Activated CD8-positive, alpha-beta memory T cell treated with anti-CD3 and anti-CD28 coated beads, Interleukin-2, amount 10 ng/mL, durations not matched to agents 7 days and 5 days (primary cell): ENCODE data around the gene MRPS10. TPM values are rescaled to one million over a fixed set of nuclear protein-coding genes. Genes with fewer than 3 reads are reported as not detected.
A peak's percentile ranks its signal among the peaks of the same experiment; 100 is the strongest.

Experiments
- ATAC-seq: fragments of 150-1000 bp; cut with Tn5 transposase; one replicate; pipeline ENCODE4 v1.10.0; 2021; ENCODE audit warnings: moderate library complexity
- CTCF ChIA-PET: fragments of 350-600 bp; sonication (Branson Sonifier 250); formaldehyde crosslinking; loops from one replicate; lab custom pipeline; 2021; ENCODE audit warnings: antibody characterized with exemption; lab: Charles Lee
- DNase-seq: peaks from one replicate; pipeline ENCODE4 v3.0.0-alpha.2; 2020
- H3K27ac Mint-ChIP-seq: one replicate; pipeline ENCODE4 v1.8.0; 2021; ENCODE audit warnings: mild to moderate bottlenecking, mixed read lengths
- H3K27me3 Mint-ChIP-seq: one replicate; pipeline ENCODE4 v1.8.0; 2021; ENCODE audit warnings: mixed read lengths
- H3K36me3 Mint-ChIP-seq: one replicate; pipeline ENCODE4 v1.8.0; 2021; ENCODE audit warnings: mild to moderate bottlenecking, mixed read lengths
- H3K4me1 Mint-ChIP-seq: one replicate; pipeline ENCODE4 v1.8.0; 2021; ENCODE audit warnings: mixed read lengths
- H3K4me3 Mint-ChIP-seq: one replicate; pipeline ENCODE4 v1.8.0; 2021; ENCODE audit warnings: mild to moderate bottlenecking, moderate library complexity, mixed read lengths
- H3K9me3 Mint-ChIP-seq: one replicate; pipeline ENCODE4 v1.8.0; 2022; ENCODE audit warnings: low read depth, mixed read lengths
- total RNA-seq, 2 experiments: library from RNA; stranded (reverse); gene quantifications; one replicate each; pipeline ENCODE4 v1.2.3, GENCODE V29; 2021

MRPS10 gene
- total RNA-seq, 2 experiments from 2014 or later: 28.8 to 36.5 TPM

DNA sequence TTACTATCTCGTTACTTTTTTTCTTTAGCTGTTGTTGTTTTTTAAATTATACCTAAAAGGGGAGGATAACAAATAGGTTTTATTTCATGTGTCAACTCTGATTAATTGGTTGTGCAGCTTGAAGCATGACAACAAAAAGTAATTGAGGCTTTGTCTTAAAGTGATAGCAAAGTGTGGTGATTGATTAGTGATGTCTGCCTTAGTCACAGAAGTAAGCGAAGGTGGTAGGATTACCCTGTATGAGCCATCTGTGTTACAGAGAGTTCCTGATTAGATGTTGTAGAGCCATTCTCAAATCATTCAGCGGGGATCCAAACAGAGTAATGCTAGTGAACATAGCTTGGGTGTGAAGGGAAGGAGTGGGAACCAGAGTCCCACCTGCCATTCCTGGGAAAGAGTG lies 14.4 kb upstream of the MRPS10 start:
- H3K27me3 Mint-ChIP-seq: no peaks in the 10 kb centered on the region
- no peaks in the 10 kb centered on the region for H3K4me1 Mint-ChIP-seq
- no peak for ATAC-seq
- H3K9me3 Mint-ChIP-seq: no peaks in the 10 kb centered on the region
- CTCF ChIA-PET: interaction anchor here (0.8 kb wide), 2 partner anchors 17 to 315 kb away, joined by 3 read pairs; no protein-coding TSS in a partner anchor
- no peak for DNase-seq
- H3K4me3 Mint-ChIP-seq: no peak overlapping the region
- H3K27ac Mint-ChIP-seq: no peak overlapping the region
- peaks cover 37% of the 10 kb centered on the region for H3K36me3 Mint-ChIP-seq

- Mint-ChIP-seq H3K4me1 (no peaks in the 10 kb centered on the region), H3K27ac (no peak overlapping the region), H3K9me3 (no peaks in the 10 kb centered on the region), H3K36me3 (peaks cover 29% of the 10 kb centered on the region), H3K4me3 (no peak overlapping the region), H3K27me3 (no peaks in the 10 kb centered on the region)
- no peak for ATAC-seq
- DNase-seq: peak; percentile 28
- CTCF ChIA-PET: interaction anchor here (0.7 to 1.7 kb wide), 4 partner anchors 14 to 317 kb away, joined by 3 to 4 read pairs (median 3); no protein-coding TSS in a partner anchor
Observed at GRCh38 chr6:42230345-42231321, 13.0 kb upstream of the MRPS10 start.

- Mint-ChIP-seq H3K9me3 (no peaks in the 10 kb centered on the region), H3K27me3 (no peaks in the 10 kb centered on the region), H3K4me1 (peaks cover 5% of the 10 kb centered on the region), H3K4me3 (no peak overlapping the region), H3K36me3 (peaks cover 25% of the 10 kb centered on the region), H3K27ac (no peak overlapping the region)
- ATAC-seq: no peak
- peak; percentile 14 for DNase-seq
- CTCF ChIA-PET: interaction anchor here (0.7 to 1.7 kb wide), 3 partner anchors 13 to 318 kb away, joined by 3 to 4 read pairs (median 3); no protein-coding TSS in a partner anchor
Observed at GRCh38 chr6:42229506-42230119, 12.0 kb upstream of the MRPS10 start.

DNA sequence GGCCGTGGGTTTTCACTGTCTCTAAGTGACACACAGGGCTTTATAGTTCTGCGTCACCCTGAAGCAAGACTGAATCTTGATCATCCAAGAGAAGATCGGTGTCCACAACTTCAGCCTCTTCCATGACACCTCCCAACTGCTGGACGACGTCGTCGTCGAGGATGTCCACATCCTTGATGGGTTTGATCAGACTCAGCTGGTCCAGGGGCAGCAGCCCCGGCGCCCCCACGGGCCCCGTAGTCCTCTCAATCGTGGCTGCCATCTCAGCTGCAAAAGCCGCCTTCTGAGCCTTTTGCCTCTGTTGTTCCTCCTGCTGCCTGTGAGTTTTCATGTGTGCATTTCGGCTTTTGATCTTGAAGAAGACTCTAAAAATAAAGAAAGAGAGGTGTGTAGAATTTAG lies 10.6 kb upstream of the MRPS10 start:
- CTCF ChIA-PET: no interaction called here
- Mint-ChIP-seq H3K27ac (no peak overlapping the region), H3K27me3 (no peaks in the 10 kb centered on the region), H3K9me3 (no peaks in the 10 kb centered on the region), H3K4me1 (peaks cover 11% of the 10 kb centered on the region), H3K4me3 (no peak overlapping the region), H3K36me3 (peaks cover 22% of the 10 kb centered on the region)
- DNase-seq (peak; percentile 34), ATAC-seq (no peak)

DNA sequence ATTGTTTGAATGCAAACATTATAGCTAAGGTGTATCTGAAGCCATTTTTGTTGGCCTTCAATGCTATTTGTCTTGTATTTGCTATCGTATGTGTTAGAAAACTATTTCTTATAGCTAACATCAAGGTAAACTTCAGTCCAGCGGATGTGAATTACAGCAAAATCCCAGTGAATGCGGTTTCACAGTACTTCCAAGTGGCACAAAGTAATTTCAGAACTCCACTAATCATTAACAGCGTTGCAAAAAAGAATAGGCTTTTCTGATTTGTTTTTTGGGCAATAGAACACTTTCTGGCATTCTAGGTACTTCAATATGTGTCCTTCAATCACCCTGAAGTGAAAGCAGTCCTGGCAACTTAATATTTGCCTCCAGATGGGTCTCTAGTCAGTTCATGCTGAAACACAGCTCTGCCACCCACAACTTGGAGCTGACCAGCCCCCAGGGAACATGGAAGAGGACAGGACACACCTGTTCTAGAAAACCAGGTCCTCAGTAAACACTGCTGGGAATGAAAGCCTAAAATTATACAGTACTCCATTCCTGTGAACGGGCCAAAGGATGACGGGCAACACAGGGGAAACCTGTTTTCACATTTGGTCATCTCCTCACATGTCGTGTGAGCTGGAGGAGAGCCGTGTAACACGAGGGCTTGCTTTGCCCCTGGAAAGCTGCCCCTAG lies 9.7 kb upstream of the MRPS10 start:
- CTCF ChIA-PET: interaction anchor here (1.0 to 1.1 kb wide), 2 partner anchors 13 to 320 kb away, joined by 4 read pairs; no protein-coding TSS in a partner anchor
- Mint-ChIP-seq H3K4me3 (no peak overlapping the region), H3K4me1 (peaks cover 11% of the 10 kb centered on the region), H3K9me3 (no peaks in the 10 kb centered on the region), H3K27me3 (no peaks in the 10 kb centered on the region), H3K36me3 (peaks cover 17% of the 10 kb centered on the region), H3K27ac (no peak overlapping the region)
- no peak for ATAC-seq
- peak; percentile 29 for DNase-seq

GRCh38 chr6:42226645-42227143 lies 9.0 kb upstream of the MRPS10 start:
- Mint-ChIP-seq H3K27me3 (no peaks in the 10 kb centered on the region), H3K4me1 (peaks cover 11% of the 10 kb centered on the region), H3K36me3 (peaks cover 12% of the 10 kb centered on the region), H3K27ac (no peak overlapping the region), H3K9me3 (no peaks in the 10 kb centered on the region), H3K4me3 (no peak overlapping the region)
- CTCF ChIA-PET: interaction anchor here (1.0 to 1.1 kb wide), 3 partner anchors 10 to 321 kb away, joined by 3 to 4 read pairs (median 4); partner anchors contain the start of gene MRPS10
- ATAC-seq (no peak), DNase-seq (peak; percentile 38)

DNA sequence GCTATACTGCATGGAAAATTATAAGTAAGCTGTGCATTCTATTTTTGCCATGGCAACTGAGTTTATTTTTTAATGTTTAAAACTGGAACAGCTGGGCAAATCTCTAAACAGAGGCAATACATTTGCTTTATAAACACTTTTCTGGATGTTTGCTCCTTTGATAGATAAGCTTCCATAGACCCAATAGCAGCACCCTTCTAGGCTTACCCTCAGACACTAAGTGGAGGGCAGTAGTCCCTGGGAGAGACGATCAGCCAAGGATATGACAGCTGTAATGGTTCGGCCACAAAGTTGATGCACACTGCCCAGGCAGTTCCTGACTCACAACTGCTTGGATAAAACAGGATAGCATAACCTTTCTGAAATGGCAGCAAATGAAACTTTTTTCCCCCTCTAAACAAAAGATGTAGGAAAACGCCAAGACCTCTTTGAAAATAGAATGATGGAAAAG lies 8.5 kb upstream of the MRPS10 start:
- Mint-ChIP-seq H3K9me3 (no peaks in the 10 kb centered on the region), H3K27ac (no peak overlapping the region), H3K27me3 (no peaks in the 10 kb centered on the region), H3K36me3 (peaks cover 12% of the 10 kb centered on the region), H3K4me1 (peaks cover 11% of the 10 kb centered on the region), H3K4me3 (no peak overlapping the region)
- DNase-seq (peak; percentile 7), ATAC-seq (no peak)
- CTCF ChIA-PET: interaction anchor here (1.1 kb wide), 1 partner anchor 9 kb away, joined by 3 read pairs; the partner anchor contains the start of gene MRPS10

- no peak overlapping the region for H3K27ac Mint-ChIP-seq
- H3K4me3 Mint-ChIP-seq: no peak overlapping the region
- ATAC-seq: no peak
- H3K4me1 Mint-ChIP-seq: peaks cover 11% of the 10 kb centered on the region
- no peak for DNase-seq
- H3K36me3 Mint-ChIP-seq: peaks cover 12% of the 10 kb centered on the region
- H3K27me3 Mint-ChIP-seq: no peaks in the 10 kb centered on the region
- CTCF ChIA-PET: interaction anchor here (0.8 to 1.0 kb wide), 2 partner anchors 10 to 322 kb away, joined by 3 to 4 read pairs; no protein-coding TSS in a partner anchor
- H3K9me3 Mint-ChIP-seq: no peaks in the 10 kb centered on the region
Observed at GRCh38 chr6:42225419-42225818, 7.8 kb upstream of the MRPS10 start.

- Mint-ChIP-seq H3K9me3 (no peaks in the 10 kb centered on the region), H3K27me3 (no peaks in the 10 kb centered on the region), H3K27ac (no peak overlapping the region), H3K4me3 (no peak overlapping the region), H3K36me3 (peaks cover 11% of the 10 kb centered on the region), H3K4me1 (peaks cover 11% of the 10 kb centered on the region)
- ATAC-seq (no peak), DNase-seq (no peak)
- CTCF ChIA-PET: interaction anchor here (0.8 to 1.1 kb wide), 3 partner anchors 10 to 323 kb away, joined by 3 to 4 read pairs (median 4); no protein-coding TSS in a partner anchor
Observed at GRCh38 chr6:42225029-42225339, 7.3 kb upstream of the MRPS10 start.

DNA sequence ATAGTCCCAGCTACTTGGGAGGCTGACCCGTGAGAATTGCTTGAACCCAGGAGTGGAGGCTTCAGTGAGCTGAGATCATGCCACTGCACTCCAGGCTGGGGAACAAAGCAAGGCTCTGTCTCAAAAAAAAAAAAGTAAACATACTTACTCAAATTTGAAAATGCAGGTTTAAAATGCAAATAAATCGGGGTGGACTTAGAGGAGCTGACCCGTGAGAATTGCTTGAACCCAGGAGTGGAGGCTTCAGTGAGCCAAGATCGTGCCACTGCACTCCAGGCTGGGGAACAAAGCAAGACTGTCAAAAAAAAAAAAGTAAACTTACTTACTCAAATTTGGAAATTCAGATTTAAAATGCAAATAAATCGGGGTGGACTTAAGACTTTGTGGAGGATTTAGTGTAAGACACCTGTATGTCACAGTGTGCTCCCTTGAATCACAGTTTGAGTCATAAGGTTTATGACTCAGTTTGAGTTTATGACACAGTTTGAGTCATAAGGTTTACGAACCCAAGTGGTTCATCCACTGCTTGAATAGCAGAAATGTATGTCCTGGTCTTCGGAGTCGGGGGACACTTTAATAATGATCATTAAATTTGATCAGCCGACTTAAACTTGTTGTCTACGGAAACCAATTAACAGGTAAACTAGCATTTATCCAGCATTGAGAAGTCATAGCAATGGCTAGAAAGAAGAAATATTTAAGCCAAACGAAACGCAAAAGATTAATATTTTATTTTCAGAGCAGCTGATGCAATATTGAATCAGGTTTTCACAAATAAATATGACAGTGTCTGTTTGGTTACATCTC lies 6.8 kb upstream of the MRPS10 start:
- CTCF ChIA-PET: interaction anchor here (0.8 to 1.1 kb wide), 3 partner anchors 9 to 323 kb away, joined by 3 to 4 read pairs (median 4); no protein-coding TSS in a partner anchor
- no peaks in the 10 kb centered on the region for H3K9me3 Mint-ChIP-seq
- peaks cover 11% of the 10 kb centered on the region for H3K4me1 Mint-ChIP-seq
- DNase-seq: no peak
- H3K27ac Mint-ChIP-seq: peak overlapping the region; percentile 73
- H3K4me3 Mint-ChIP-seq: peak overlapping the region; percentile 9
- ATAC-seq: peak; percentile 99
- peaks cover 11% of the 10 kb centered on the region for H3K36me3 Mint-ChIP-seq
- H3K27me3 Mint-ChIP-seq: no peaks in the 10 kb centered on the region

DNA sequence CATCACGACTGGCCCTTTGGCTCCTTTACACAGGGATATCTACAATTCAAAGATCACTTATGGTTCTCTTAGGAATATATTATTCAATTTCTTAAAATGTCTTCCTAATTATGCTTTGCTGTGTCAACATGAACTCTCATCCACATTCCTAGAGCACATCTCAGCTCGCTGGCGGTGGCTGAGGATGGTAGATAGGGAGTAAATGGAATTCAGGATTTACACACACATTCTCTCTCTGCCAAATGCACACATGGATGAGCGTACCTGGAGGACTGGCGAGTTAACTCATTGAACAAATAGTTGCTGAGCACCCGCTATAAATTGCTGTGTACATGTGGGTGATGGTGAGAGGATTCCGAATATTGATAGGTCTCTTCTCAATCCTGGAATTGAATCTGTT lies 4.8 kb upstream of the MRPS10 start:
- Mint-ChIP-seq H3K36me3 (peaks cover 5% of the 10 kb centered on the region), H3K27me3 (no peaks in the 10 kb centered on the region), H3K4me1 (peaks cover 18% of the 10 kb centered on the region), H3K27ac (no peak overlapping the region), H3K4me3 (no peak overlapping the region), H3K9me3 (no peaks in the 10 kb centered on the region)
- DNase-seq (peak; percentile 23), ATAC-seq (no peak)
- CTCF ChIA-PET: no interaction called here

DNA sequence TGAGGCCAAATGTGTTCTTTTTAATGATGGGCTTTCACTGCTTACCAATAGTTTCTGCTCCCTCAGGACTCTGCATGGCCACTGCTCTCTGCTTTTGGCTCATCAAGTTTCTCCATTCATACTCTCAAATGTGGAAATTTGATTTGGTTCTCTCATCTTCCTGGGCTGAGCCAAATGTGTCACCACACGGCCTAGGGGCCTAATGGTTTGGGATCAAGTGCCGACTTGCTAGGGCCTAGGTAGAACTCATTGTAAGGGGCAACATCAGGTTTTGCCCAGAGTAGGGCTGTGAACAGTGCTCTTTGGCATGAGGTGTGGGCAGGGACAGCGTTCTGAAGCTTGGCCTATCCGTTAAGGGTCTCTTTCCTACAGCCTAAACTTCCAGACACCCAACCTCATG lies 3.9 kb upstream of the MRPS10 start:
- CTCF ChIA-PET: no interaction called here
- ATAC-seq: no peak

More for the DNA sequence above, 3.9 kb upstream of the MRPS10 start:
- DNase-seq: peak; percentile 34
- Mint-ChIP-seq H3K4me1 (peaks cover 23% of the 10 kb centered on the region), H3K9me3 (no peaks in the 10 kb centered on the region), H3K36me3 (peaks cover 4% of the 10 kb centered on the region), H3K27me3 (no peaks in the 10 kb centered on the region), H3K4me3 (no peak overlapping the region), H3K27ac (no peak overlapping the region)
